HUDEP-2 (cell line): Measurements from ENCODE around the gene EFCAB12.

Experiments used
- DNase-seq, 76 experiments: peaks; one replicate each; lab custom pipeline; 2025; ENCODE audit not compliant: unreplicated experiment in 76 of 76; lab: John Stamatoyannopoulos, UW

EFCAB12 gene

DNA sequence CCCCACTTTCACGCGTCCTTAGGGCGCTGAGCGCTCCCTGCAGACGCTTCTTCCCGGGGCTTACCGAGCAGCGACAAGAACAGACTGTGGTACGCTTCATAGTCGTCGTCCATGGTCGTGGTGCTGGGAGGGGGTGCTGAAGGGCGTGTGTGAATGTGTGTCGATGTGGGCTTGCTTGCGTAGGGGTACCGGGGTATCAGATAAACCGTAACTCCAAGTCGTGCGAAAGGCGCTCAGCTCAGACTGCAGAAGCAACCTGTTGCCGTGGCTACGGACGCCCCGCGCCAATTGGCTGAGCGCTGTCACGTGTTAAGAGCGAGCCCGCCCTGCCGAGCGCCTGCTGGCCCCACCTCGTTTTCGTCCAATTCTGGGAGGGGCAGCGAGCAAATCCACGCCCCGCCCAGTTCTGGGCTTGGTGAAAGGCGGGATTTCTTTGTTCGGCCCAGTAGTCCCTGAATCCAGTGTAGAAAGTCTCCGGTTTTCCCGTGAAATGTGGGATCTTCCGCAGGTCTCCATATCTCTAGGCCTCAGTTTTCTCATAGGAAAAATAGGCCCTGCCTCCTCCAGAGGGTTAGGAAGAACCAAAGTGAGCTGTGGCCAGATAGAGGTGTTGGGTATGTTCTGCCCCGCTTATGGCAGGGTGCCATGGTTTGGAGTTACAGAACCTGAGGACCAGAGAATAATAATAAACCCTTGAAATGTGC, at the start of gene EFCAB12:
EFCAB12 (minus strand) TSS at position 261 of the 704 bp plus-strand sequence; CDS start at position 113, 148 bp downstream.
- DNase-seq = peak in 75 of 76 experiments; percentile 35 to 96 (median 90)

- no peak for DNase-seq
Measured at GRCh38 chr3:129476586-129476985, 48.1 kb upstream of the EFCAB12 start.

DNA sequence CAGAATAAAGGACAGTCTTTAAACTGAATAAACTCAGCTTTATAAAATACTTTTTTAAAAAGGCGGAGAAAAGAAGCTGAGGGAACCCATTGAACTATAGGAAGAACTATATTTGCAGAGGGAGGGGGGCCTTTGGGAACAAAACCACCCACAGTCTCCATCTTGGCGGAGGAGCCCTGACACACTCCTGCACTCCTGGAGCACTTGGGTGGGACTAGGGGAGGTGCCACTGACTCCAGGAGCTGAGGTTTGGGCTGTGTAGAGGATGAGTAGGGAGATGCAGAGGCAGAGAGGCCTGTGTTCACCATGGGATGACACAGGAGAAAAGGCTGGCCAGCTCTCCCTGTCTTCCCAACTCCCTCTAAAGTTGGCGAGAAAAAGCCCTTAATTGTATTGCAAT, 47.4 kb upstream of the EFCAB12 start:
- DNase-seq = no peak

GRCh38 chr3:129474984-129475804, 46.8 kb upstream of the EFCAB12 start:
- DNase-seq = no peak

GRCh38 chr3:129473769-129474152, 45.3 kb upstream of the EFCAB12 start:
- no peak for DNase-seq

DNA sequence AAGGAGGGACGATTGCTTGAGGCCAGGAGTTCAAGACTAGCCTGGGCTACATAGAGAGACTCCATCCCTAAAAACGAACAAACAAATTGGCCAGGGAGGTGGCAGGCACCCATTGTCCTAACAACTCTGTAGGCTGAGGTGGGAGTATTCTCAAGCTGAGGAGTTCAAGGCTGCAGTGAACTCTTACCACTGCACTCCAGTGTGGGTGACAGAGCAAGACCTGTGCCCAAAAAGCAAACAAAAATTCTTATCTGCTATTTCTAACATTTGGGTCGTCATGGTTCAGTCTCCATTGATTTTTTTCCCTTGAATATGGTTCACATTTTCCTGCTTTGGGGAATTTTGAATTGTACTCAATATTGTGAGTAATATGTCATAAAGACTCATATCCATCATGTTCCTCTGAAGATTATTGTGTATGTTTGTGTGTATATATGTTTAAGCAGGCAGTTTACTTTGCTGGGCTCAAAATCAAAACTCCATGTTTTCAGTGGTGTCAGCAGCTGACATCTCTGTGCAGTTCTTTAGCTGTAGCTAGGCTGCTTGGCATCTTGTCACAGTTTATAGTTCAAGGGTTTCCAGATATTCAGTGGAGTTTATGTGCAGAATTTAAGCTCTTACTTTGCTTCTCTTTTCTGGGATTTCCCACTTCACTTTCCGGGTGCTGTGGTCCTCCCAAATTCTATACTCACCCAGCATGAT, 44.8 kb upstream of the EFCAB12 start:
- no peak for DNase-seq

DNA sequence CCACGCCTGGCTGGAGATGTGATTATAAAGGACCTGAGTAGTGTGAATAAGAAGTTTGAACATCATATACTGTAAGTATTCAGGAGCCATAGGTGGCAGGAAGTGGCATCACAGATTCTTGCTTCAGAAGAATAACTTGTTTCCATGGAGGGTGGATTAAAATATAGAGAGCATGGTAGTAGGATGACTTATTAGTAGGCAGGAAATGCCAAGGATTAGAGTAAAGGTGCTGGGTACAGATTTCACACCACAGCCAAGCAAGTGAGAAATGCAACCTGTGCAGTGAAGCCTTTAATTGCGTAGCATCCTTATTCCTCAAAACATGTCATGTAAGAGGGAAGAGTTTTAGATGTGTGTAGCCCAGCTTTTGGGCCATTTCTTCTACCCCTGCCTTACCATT, 42.4 kb upstream of the EFCAB12 start:
- no peak for DNase-seq

- DNase-seq = peak in 5 of 76 experiments; percentile 1 to 20 (median 11)
Measured at GRCh38 chr3:129469026-129469425, 40.6 kb upstream of the EFCAB12 start.

DNA sequence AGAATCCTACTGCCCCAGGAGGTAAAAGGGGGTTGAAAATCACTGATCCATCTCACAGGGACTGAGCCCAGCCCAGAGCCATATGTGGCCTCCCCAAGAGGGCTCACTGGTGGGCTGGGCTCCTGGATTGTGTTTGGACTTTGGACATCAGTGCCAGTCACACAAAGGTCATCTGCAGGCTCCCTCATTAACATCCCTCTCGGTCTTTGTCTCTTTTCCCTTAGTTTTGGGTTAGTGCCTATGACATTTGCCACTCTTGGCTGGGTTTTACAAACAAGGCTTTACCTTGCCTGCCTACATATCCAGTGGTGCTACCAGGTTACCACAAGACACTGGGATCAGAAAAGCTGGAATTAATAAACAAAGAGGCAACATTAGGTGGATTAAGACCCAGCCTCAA, 39.5 kb upstream of the EFCAB12 start:
- DNase-seq = no peak

DNA sequence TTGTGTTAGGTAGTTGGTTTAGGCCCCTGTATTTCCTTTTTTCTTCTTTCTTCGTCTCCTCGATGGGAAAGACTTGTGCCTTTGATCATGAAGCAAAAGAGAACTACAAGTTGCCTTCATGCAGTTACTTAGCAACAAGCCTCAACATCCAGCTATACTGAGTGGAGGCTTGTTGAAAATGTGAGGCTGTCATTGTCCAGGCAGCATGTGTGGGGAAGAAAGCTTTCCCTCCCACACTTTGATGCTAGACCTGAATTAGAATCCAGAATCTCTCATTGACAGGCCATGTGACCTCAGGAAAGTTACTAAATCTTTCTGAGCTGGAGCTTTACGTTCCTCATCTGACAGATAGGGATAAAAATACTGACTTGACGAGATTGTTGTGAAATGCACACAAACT, 35.3 kb upstream of the EFCAB12 start:
- no peak for DNase-seq

DNA sequence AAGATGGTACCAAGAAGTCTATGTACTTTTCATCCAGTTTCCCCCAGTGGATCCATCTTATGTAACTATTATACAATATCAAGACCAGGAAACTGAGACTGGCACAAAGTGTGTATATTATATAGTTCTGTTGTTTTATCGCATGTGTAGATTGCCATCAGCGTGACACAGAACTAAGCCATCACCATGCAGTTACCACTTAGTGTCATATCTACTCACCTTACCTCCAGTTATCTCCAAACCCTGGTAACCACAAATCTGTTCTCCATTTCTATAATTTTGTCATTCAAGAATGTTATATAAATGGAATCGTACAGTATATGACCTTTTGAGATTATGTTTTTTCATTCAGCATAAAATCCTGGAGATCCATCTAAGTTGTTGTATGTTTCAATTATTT, 34.7 kb upstream of the EFCAB12 start:
- no peak for DNase-seq

- peak in 23 of 76 experiments; percentile 2 to 63 (median 26) for DNase-seq
Measured at GRCh38 chr3:129462361-129462968, 34.0 kb upstream of the EFCAB12 start.

DNA sequence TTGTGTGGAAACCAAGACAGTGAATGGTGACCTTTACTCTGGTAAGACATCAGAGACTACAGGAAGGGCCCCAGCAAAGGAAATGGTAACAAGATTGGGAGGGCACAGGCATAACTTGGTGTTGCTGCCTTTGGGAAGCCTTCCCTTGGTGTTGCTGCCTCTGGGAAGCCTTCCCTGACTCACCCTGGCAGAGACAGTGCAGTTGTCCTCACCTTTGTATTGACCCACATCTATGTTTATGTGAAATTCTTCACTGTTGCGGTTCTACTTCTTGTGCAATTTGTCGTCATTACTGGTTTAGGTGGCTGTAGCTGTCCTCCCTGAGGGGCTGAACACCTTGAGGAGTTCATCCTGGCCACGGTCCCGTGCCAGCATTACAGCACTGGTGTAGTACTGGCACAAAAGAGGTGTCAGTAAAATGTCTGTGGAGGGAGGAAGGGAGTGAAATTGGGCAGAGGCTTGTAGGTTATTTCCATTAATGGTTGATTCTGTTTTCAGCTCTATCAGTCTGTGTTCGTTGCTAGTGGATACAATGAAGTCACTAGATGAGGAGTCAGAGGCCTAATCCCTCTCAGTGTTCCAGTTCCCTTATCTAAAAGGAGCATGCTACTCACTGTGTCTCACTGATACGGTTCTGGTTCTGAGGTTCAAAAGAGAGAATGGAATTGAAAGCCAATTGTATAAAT, 33.2 kb upstream of the EFCAB12 start:
- DNase-seq = peak in 70 of 76 experiments; percentile 7 to 96 (median 69)

DNA sequence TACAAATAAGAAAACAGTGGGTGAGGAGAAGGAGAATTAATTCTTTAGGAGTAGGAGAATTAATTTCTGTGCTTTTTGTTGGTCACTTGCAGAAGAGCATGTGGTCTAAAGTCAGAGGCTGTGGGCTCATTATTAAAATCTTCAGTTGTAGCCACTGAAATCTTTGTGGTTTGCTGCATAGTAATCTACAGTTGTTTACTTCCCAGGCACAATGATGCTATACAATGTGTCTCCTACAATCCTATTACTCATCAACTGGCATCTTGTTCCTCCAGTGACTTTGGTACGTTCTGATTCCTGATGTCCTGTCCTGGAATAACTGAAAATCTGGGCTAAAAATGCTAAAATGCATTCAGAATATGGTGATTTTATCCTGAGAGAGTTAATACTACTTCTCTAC, 32.6 kb upstream of the EFCAB12 start:
- peak in 4 of 76 experiments; percentile 29 to 60 (median 39) for DNase-seq

DNA sequence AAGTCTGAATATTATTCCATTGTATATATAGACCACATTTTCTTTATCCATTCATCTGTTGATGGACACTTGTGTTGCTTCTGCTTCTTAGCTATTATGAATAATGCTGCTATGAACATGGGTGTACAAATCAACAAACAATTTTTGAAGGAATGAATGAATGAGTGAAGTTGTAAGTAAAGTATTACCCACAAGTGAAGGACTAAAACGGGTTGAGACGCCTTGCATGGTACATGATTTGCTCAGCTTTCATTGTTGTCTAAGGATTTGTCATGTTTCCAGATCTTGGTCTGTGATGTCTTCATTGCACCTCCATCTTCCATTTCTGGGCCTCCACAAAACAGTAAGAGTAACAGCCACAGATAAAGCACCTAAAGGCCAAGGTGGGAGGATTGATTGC, 32.1 kb upstream of the EFCAB12 start:
- DNase-seq = no peak

DNA sequence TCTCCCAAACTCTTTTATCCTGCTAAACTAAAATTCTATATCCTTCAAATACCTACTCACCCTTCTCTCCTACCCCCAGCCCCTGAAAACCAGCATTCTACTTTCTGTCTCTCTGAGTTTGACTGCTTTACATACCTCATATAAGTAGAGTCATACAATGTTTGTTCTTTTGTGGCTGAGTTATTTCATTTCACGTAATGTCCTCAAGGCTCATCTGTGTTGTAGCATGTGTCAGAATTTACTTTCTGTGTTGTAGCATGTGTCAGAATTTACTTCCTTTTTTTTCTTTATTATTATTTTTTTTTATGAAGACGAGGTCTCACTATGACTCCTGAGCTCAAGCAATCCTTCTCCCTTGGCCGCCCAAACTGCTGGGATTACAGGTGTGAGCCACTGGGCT, 31.7 kb upstream of the EFCAB12 start:
- DNase-seq = no peak

GRCh38 chr3:129453732-129454131, 25.3 kb upstream of the EFCAB12 start:
- DNase-seq = no peak

GRCh38 chr3:129449279-129450115, 21.1 kb upstream of the EFCAB12 start:
- DNase-seq = no peak

DNA sequence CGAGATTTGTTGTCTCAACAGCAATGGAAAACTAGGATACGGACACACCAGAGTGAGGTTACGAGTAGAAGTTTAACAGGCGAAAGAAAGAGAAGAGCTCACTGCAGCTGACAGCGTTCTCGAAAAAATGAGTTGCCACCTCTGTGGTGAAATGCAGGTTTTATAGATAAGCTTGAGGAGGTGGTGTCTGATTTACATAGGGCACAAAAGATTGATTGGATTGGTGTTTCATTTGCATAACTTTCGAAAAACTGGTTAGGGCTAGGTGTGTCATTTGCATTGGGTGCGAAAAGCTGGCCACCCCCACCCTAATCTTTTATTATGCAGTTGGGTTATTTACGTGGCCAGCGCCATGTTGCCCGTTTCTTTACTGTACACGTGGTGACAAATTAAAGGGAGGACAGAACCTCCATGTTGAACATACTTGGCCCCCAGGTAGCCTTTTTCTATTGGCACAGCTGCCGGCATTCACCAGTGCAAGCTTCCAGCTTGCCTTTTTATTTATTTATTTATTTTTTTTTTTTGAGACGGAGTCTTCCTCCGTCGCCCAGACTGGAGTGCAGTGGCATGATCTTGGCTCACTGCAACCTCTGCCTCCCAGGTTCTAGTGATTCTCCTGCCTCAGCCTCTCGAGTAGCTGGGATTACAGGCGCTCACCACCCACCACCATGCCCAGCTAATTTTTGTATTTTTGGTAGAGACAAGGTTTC, 19.9 kb upstream of the EFCAB12 start:
- no peak for DNase-seq
